K562 (cell line): ENCODE data around the gene SERPINA1. TPM values are rescaled to one million over a fixed set of nuclear protein-coding genes. Genes with fewer than 3 reads are reported as not detected.

Experiments
- ATAC-seq: fragments of 200-7000 bp; cut with Tn5 transposase; 3 replicates; pipeline ENCODE4 v1.9.1; 2020; ENCODE audit warnings: moderate library complexity
- BruUV-seq: library from RNA; stranded (reverse); fragments of 400-500 nt; replicated peaks from 2 replicates; lab custom pipeline; 2021; lab: Mats Ljungman, UMichigan
- CTCF ChIA-PET: fragments of 300-600 bp; formaldehyde crosslinking; extraction: SDS; loops from one replicate; lab custom pipeline; 2021; ENCODE audit warnings: low intra/inter-chr PET ratio; lab: Yijun Ruan, JAX
- POLR2A ChIA-PET: fragments of 300-600, 350-650 bp; sonication (Branson Sonifier 250); formaldehyde crosslinking; extraction: SDS; loops from one replicate; lab custom pipeline; 2021; ENCODE audit warnings: antibody characterized with exemption, inconsistent platforms; lab: Yijun Ruan, JAX
- DNase-seq, 4 experiments: peaks; one replicate each; pipeline versions ENCODE4 v3.0.0 to v3.0.0-alpha.2; 2011 to 2018; ENCODE audit warnings: low spot score in 3 of 4, mixed read lengths in 3 of 4; ENCODE audit errors: extremely low read depth in 1 of 4
- FAIRE-seq: peaks from 2 replicates; lab custom pipeline; 2011; peaks lifted over from hg19 to GRCh38; lab: Jason Lieb, UNC
- H2AFZ ChIP-seq: 2 replicates; pipeline ENCODE4 v1.6.0; 2011; ENCODE audit warnings: low read depth, low read length, control low read depth, inconsistent platforms
- H3K27ac ChIP-seq: fragments of 200-600 bp; 3 replicates; pipeline ENCODE4 v1.8.0; 2011; ENCODE audit warnings: low read depth, mild to moderate bottlenecking, control low read depth, inconsistent platforms, low read length, moderate library complexity, mixed read lengths; ENCODE audit errors: extremely low read depth
- H3K27me3 ChIP-seq, 2 experiments: fragments of 300-600 bp in 1 of 2; 2 replicates in 1 of 2; 3 replicates in 1 of 2; pipeline versions ENCODE4 v1.6.0 to v1.8.0; 2011; ENCODE audit warnings: inconsistent platforms in 2 of 2, low read length in 2 of 2, mild to moderate bottlenecking in 1 of 2, mixed read lengths in 1 of 2, moderate library complexity in 1 of 2; ENCODE audit not compliant: control insufficient read depth in 2 of 2, insufficient read depth in 2 of 2
- H3K36me3 ChIP-seq: fragments of 300-600 bp; 3 replicates; pipeline ENCODE4 v1.8.0; 2011; ENCODE audit warnings: mild to moderate bottlenecking, low read length, inconsistent platforms; ENCODE audit not compliant: control insufficient read depth, insufficient read depth
- H3K4me1 ChIP-seq, 2 experiments: fragments of 200-600 bp in 1 of 2; replicated peaks in 1 of 2; 2 replicates in 1 of 2; 3 replicates in 1 of 2; pipeline versions ENCODE4 v1.5.1 to v1.8.0; 2011; ENCODE audit warnings: inconsistent platforms in 2 of 2, low read length in 2 of 2, mild to moderate bottlenecking in 1 of 2, mixed read lengths in 1 of 2, moderate library complexity in 1 of 2; ENCODE audit not compliant: control insufficient read depth in 2 of 2, insufficient read depth in 2 of 2
- H3K4me2 ChIP-seq: 2 replicates; pipeline ENCODE4 v1.6.1; 2011; ENCODE audit warnings: low read length, control low read depth, inconsistent platforms, mixed read lengths; ENCODE audit not compliant: insufficient read depth
- H3K4me3 ChIP-seq: fragments of 200-600 bp; sonication (generic), shearing (Covaris generic); 2 replicates; pipeline ENCODE4 v1.5.1; 2016; ENCODE audit warnings: control low read depth, inconsistent platforms
- H3K79me2 ChIP-seq: fragments of 200-600 bp; 3 replicates; pipeline ENCODE4 v1.8.0; 2011; ENCODE audit warnings: low read length, inconsistent platforms; ENCODE audit not compliant: control insufficient read depth, insufficient read depth
- H3K9ac ChIP-seq, 2 experiments: 2 replicates each; pipeline versions ENCODE4 v1.6.0 to v1.6.1; 2011; ENCODE audit warnings: low read depth in 2 of 2, low read length in 2 of 2, control low read depth in 1 of 2, inconsistent platforms in 1 of 2, mild to moderate bottlenecking in 1 of 2, mixed read lengths in 1 of 2; ENCODE audit not compliant: insufficient read depth in 1 of 2
- H3K9me1 ChIP-seq: one replicate; pipeline ENCODE4 v1.6.0; 2011; ENCODE audit warnings: inconsistent platforms, mild to moderate bottlenecking, low read length, moderate library complexity; ENCODE audit not compliant: control insufficient read depth, insufficient read depth
- H3K9me3 ChIP-seq: replicated peaks from 2 replicates; pipeline ENCODE4 v1.5.1; 2011; ENCODE audit warnings: low read depth, low read length, inconsistent platforms; ENCODE audit not compliant: control insufficient read depth, insufficient read depth
- H4K20me1 ChIP-seq: replicated peaks from 2 replicates; pipeline ENCODE4 v1.6.1; 2011; ENCODE audit warnings: low read length, inconsistent platforms, mixed read lengths; ENCODE audit not compliant: control insufficient read depth, insufficient read depth
- C11orf30 ChIP-seq: fragments of 450-650 bp; IDR thresholded peaks from 2 replicates; pipeline ENCODE4 v1.6.1; 2016; ENCODE audit warnings: low read depth, mild to moderate bottlenecking
- FOXM1 ChIP-seq, 2 experiments: fragments of 450-650 bp in 1 of 2; sonication (generic) in 1 of 2; formaldehyde crosslinking in 1 of 2; IDR thresholded peaks; 2 replicates each; pipeline versions ENCODE4 v1.6.1 to v1.9.0; 2017 to 2022; ENCODE audit warnings: low read depth in 2 of 2, mild to moderate bottlenecking in 2 of 2, missing genetic modification reagents in 1 of 2, moderate library complexity in 1 of 2
- FUS ChIP-seq: fragments of 200-400 bp; formaldehyde crosslinking; optimal IDR thresholded peaks from 2 replicates; pipeline ENCODE3; 2017; ENCODE audit warnings: low read depth, low read length
- HIVEP1 ChIP-seq: fragments of 250-450 bp; sonication (Bioruptor Pico); IDR thresholded peaks from 2 replicates; pipeline ENCODE4 v1.4.0; 2020; ENCODE audit warnings: mild to moderate bottlenecking
- MITF ChIP-seq: IDR thresholded peaks from 2 replicates; pipeline ENCODE4 v1.6.1; 2014; ENCODE audit warnings: antibody characterized with exemption
- ZNF408 ChIP-seq: fragments of 250-450 bp; sonication (Bioruptor Pico); IDR thresholded peaks from 2 replicates; pipeline ENCODE4 v1.4.0; 2020; ENCODE audit warnings: low read depth, mild to moderate bottlenecking, moderate library complexity
- WGBS: fragments of 100-300 bp; shearing (Covaris generic); methylation state at CpG from one replicate; pipeline ENCODE4 v1.1.6; 2016; ENCODE audit warnings: low coverage, mixed read lengths; ENCODE audit not compliant: insufficient coverage; ENCODE audit errors: missing lambda C conversion rate; 5-methylcytosine and 5-hydroxymethylcytosine counted together
- in situ Hi-C: fragments of 300-500 bp; cut with MboI; formaldehyde crosslinking; loops from 4 replicates; pipeline ENCODE4 v1.15.0; 2018; ENCODE audit warnings: inconsistent platforms, mixed read lengths
- intact Hi-C: fragments of 100-400 bp; cut with micrococcal nuclease; formaldehyde crosslinking; loops from 2 replicates; pipeline ENCODE4 v1.14.2; 2022
- polyA plus RNA-seq, 8 experiments: library from polyadenylated mRNA; depleted of rRNA in 4 of 8; stranded (reverse) in 5 of 8; unstranded in 3 of 8; fragments of >200 nt; fragmentation: Nextera tagmentation in 2 of 8; fragmentation: Illumina TruSeq in 1 of 8; extraction: Ambion mirVana in 2 of 8; extraction: Trizol in 1 of 8; gene quantifications; 2 replicates each; pipeline versions ENCODE4 v1.2.1 to v1.2.3, GENCODE V29; 2011 to 2014; ENCODE audit warnings: inconsistent platforms in 1 of 8, missing spikeins in 1 of 8
- total RNA-seq, 7 experiments: library from RNA; depleted of rRNA in 6 of 7; stranded (reverse); fragments of >200 nt in 6 of 7; fragmentation: Illumina TruSeq in 2 of 7; extraction: Trizol in 2 of 7; gene quantifications; 2 replicates each; pipeline versions ENCODE4 v1.2.1 to v1.2.3, GENCODE V29; 2011 to 2021; ENCODE audit warnings: low replicate concordance in 1 of 7

SERPINA1 gene
- total and polyA plus RNA-seq, 9 of the 15 experiments (the other 6 are each of a cell fraction or from before 2014, with no cell fraction given) = 4.1 TPM; not detected in 8

GRCh38 chr14:94424371-94424770 is 36.0 kb upstream of the SERPINA1 start:
- Histone ChIP-seq H3K9me3 (no peaks in the 10 kb centered on the region), H3K4me1 (no peaks in the 10 kb centered on the region), H3K9ac (no peak overlapping the region), H3K4me3 (no peak overlapping the region), H3K79me2 (no peaks in the 10 kb centered on the region), H3K4me2 (no peak overlapping the region), H2AFZ (no peak overlapping the region), H3K27me3 (no peaks in the 10 kb centered on the region), H3K9me1 (no peaks in the 10 kb centered on the region), H3K36me3 (no peaks in the 10 kb centered on the region), H3K27ac (no peak overlapping the region), H4K20me1 (no peaks in the 10 kb centered on the region)
- in situ Hi-C loops = no loop called here
- ATAC-seq (no peak), FAIRE-seq (no peak), DNase-seq (no peak)
- ChIA-PET CTCF (no interaction called here), POLR2A (no interaction called here)
- no peak for TF ChIP-seq FOXM1 (IDR thresholded peaks at IDR 0.05; ENCODE audit: low read depth)
- TF ChIP-seq FOXM1 (CRISPR knock-in tag; IDR thresholded peaks at IDR 0.05; ENCODE audit: low read depth) = no peak
- 0 out of 2 replicates have a peak, but pooled peaks have one; percentile 11 for TF ChIP-seq C11orf30
- WGBS = 0% methylated on average over 3 of the region's 3 CpGs
- intact Hi-C loops = no loop called here
- BruUV-seq = no TSS peak

- ATAC-seq (peak; percentile 87), DNase-seq (peak; percentile 18 to 65 (median 36)), FAIRE-seq (peak; percentile 73)
- Histone ChIP-seq H3K79me2 (no peaks in the 10 kb centered on the region), H3K9me1 (no peaks in the 10 kb centered on the region), H3K9me3 (no peaks in the 10 kb centered on the region), H3K36me3 (no peaks in the 10 kb centered on the region), H3K4me1 (no peaks in the 10 kb centered on the region), H4K20me1 (no peaks in the 10 kb centered on the region), H2AFZ (0 out of 2 replicates have a peak overlapping the region, but pooled peaks have one; percentile 50), H3K27me3 (no peaks in the 10 kb centered on the region), H3K4me3 (no peak overlapping the region), H3K4me2 (no peak overlapping the region), H3K9ac (no peak overlapping the region), H3K27ac (no peak overlapping the region)
- BruUV-seq = no TSS peak
- intact Hi-C loops (loop anchor here (2.0 kb wide), 1 partner anchor 63 kb away; no protein-coding TSS in a partner anchor), in situ Hi-C loops (no loop called here)
- WGBS = 0% methylated on average over 13 of the region's 13 CpGs
- ChIA-PET POLR2A (interaction anchor here (0.6 to 1.1 kb wide), 2 partner anchors 19 to 31 kb away, joined by 3 to 5 read pairs; no protein-coding TSS in a partner anchor), CTCF (no interaction called here)
- no peak for TF ChIP-seq MITF
- TF ChIP-seq HIVEP1 (CRISPR knock-in tag) = no peak
- no peak for TF ChIP-seq FUS
- no peak for TF ChIP-seq ZNF408 (CRISPR knock-in tag)
Observed at GRCh38 chr14:94423453-94424056, 35.2 kb upstream of the SERPINA1 start.
